Colonic mucosa (tissue), 4 donors: ENCODE results near the gene NCAPD3. TPM values are rescaled to one million over a fixed set of nuclear protein-coding genes. Genes with fewer than 3 reads are reported as not detected.

Experiments
- DNase-seq: peaks from one replicate; pipeline ENCODE4 v3.0.0-alpha.2; 2020
- H3K27ac ChIP-seq: fragments of 200-600 bp; one replicate; pipeline ENCODE4 v1.8.0; 2021
- H3K27me3 ChIP-seq: fragments of 200-600 bp; one replicate; pipeline ENCODE4 v1.8.0; 2021
- H3K36me3 ChIP-seq: fragments of 200-600 bp; one replicate; pipeline ENCODE4 v1.8.0; 2021
- H3K4me1 ChIP-seq: fragments of 200-600 bp; one replicate; pipeline ENCODE4 v1.8.0; 2021; ENCODE audit warnings: mild to moderate bottlenecking
- H3K4me3 ChIP-seq: fragments of 200-600 bp; one replicate; pipeline ENCODE4 v1.8.0; 2021
- H3K9ac ChIP-seq, 2 donors: one replicate each; pipeline ENCODE4 v1.7.0; 2013; ENCODE audit warnings: control low read depth in 2 of 2, low read depth in 2 of 2, low read length in 2 of 2
- H3K9me3 ChIP-seq: fragments of 200-600 bp; one replicate; pipeline ENCODE4 v1.8.0; 2021
- intact Hi-C: fragments of 100-400 bp; cut with DNase I; formaldehyde crosslinking; loops from one replicate; pipeline ENCODE4 v1.14.1; 2022
- total RNA-seq, 2 donors: library from RNA; stranded (reverse); fragmentation: NEBNext Ultra II Directional in 1 of 2; extraction: Animal tissue kit (Norgen Biotek cat#: 25700) in 1 of 2; gene quantifications; one replicate each; pipeline ENCODE4 v1.2.1, GENCODE V29; 2021
- TF ChIP-seq, protein P1 (sequence below): fragments of 200-600 bp; IDR thresholded peaks from one replicate; pipeline ENCODE4 v1.8.0; 2022; ENCODE audit warnings: antibody characterized with exemption, mild to moderate bottlenecking
- donor health status: healthy.
- donor health status: DM: no; HTN: no; CAD: no.
- donor health status: DM: no; HTN: no; CAD: no.

Gene NCAPD3
- total RNA-seq, 2 donors from 2014 or later: 12.9 to 45.0 TPM

DNA sequence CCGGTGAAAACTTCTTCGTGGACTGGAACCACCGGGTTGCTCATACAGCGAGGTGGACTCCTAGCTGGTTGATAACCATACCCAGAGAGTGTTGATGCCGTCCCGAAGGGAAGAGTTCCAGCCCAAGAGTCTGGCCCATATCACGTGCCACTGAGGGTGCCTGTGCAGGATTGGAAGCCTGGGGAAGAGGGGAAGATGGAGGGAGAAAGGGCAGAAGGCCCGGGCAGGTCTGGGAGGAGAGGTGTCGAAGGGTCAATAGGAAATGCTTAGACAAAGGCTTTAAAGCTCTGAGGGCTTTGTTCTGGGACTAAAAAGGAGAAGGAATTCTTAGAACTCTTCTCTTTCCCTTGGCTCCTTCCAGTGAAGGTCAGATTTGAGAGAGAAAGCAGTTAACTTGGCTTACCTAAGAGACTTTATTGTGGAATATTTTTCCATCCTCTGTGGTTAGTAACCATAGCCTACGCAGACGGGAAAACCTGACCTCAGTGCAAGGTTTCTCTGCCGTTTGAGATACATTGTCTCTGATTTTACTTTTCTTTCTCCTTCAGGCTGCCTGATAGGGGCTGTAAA, 84.4 kb downstream of the NCAPD3 start:
- Histone ChIP-seq H3K4me1 (no peaks in the 10 kb centered on the region), H3K36me3 (no peaks in the 10 kb centered on the region), H3K9ac (no peak overlapping the region), H3K27ac (no peak overlapping the region), H3K9me3 (no peaks in the 10 kb centered on the region), H3K27me3 (no peaks in the 10 kb centered on the region), H3K4me3 (no peak overlapping the region)
- intact Hi-C loops: loop anchor here (2.0 kb wide), 2 partner anchors 89 to 213 kb away; no protein-coding TSS in a partner anchor
- no peak for DNase-seq
- TF ChIP-seq, protein P1, sequence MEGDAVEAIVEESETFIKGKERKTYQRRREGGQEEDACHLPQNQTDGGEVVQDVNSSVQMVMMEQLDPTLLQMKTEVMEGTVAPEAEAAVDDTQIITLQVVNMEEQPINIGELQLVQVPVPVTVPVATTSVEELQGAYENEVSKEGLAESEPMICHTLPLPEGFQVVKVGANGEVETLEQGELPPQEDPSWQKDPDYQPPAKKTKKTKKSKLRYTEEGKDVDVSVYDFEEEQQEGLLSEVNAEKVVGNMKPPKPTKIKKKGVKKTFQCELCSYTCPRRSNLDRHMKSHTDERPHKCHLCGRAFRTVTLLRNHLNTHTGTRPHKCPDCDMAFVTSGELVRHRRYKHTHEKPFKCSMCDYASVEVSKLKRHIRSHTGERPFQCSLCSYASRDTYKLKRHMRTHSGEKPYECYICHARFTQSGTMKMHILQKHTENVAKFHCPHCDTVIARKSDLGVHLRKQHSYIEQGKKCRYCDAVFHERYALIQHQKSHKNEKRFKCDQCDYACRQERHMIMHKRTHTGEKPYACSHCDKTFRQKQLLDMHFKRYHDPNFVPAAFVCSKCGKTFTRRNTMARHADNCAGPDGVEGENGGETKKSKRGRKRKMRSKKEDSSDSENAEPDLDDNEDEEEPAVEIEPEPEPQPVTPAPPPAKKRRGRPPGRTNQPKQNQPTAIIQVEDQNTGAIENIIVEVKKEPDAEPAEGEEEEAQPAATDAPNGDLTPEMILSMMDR: no peak

DNA sequence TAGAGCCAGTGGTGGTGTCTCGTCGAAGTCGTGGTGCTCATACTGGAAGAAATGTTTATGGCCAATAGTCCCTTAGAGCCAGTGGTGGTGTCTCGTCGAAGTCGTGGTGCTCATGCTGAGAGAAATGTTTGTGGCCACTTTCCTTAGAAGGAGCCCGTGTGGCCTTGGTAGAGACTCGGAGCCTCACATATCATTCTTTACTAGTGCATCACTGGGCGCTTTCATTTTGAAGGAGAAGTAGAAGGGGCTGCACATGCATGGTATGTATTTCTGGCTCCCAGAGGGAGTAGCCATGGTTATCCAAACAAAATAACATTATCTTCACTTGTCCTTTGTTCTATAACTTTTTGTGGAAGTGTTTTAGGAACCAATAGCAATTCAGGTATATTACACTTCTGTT, 85.4 kb downstream of the NCAPD3 start:
- H3K4me1 ChIP-seq: no peaks in the 10 kb centered on the region
- H3K9me3 ChIP-seq: no peaks in the 10 kb centered on the region
- no peaks in the 10 kb centered on the region for H3K27me3 ChIP-seq
- H3K9ac ChIP-seq: no peak overlapping the region
- H3K36me3 ChIP-seq: no peaks in the 10 kb centered on the region
- H3K27ac ChIP-seq: no peak overlapping the region
- DNase-seq: no peak
- intact Hi-C loops: loop anchor here (2.0 kb wide), 2 partner anchors 88 to 212 kb away; no protein-coding TSS in a partner anchor
- TF ChIP-seq, protein P1: no peak
- no peak overlapping the region for H3K4me3 ChIP-seq

DNA sequence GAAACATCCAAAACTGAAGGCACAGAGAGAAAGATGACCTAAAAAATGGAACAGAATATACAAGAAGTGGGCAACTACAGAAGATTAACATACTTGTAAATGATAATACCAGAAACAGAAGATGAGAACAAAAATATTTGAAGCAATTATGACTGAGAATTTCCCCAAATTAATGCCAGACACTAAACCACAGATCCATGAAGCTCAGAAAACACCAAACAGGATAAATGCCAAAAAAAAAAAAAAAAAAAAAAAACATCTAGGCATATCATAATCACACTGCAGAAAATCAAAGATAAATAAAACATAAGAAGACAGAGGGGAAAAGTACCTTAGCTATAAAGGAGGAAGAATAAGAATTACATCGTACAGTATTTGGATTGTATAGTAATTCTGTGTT, 89.6 kb downstream of the NCAPD3 start:
- H3K4me1 ChIP-seq: no peaks in the 10 kb centered on the region
- no peaks in the 10 kb centered on the region for H3K27me3 ChIP-seq
- TF ChIP-seq, protein P1: no peak
- no peak overlapping the region for H3K27ac ChIP-seq
- no peak for DNase-seq
- H3K36me3 ChIP-seq: no peaks in the 10 kb centered on the region
- no peak overlapping the region for H3K4me3 ChIP-seq
- H3K9me3 ChIP-seq: no peaks in the 10 kb centered on the region
- intact Hi-C loops: no loop called here
- no peak overlapping the region for H3K9ac ChIP-seq

DNA sequence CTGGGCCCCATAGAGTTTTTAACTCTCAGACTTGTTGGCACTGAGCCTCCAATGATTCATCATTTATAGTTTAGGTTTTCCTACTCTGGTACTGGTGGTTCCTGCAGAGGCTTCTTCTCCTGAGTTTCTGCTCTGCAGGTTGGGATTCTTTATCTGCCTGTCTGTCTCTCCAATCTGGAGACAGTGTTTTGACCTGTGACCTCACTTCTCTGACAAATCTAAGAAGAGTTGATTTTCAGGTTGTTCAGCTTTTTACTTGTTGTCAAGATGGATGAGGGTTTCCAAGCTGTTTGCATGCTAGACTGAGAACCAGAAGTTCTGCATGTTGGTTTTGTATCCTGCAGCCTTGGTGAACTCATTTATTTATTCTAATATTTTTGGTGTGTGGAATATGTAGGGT, 91.0 kb downstream of the NCAPD3 start:
- TF ChIP-seq, protein P1: no peak
- H3K27ac ChIP-seq: no peak overlapping the region
- H3K4me3 ChIP-seq: no peak overlapping the region
- no peak for DNase-seq
- H3K36me3 ChIP-seq: no peaks in the 10 kb centered on the region
- no peaks in the 10 kb centered on the region for H3K27me3 ChIP-seq
- no peaks in the 10 kb centered on the region for H3K9me3 ChIP-seq
- intact Hi-C loops: no loop called here
- H3K4me1 ChIP-seq: no peaks in the 10 kb centered on the region
- H3K9ac ChIP-seq: no peak overlapping the region

DNA sequence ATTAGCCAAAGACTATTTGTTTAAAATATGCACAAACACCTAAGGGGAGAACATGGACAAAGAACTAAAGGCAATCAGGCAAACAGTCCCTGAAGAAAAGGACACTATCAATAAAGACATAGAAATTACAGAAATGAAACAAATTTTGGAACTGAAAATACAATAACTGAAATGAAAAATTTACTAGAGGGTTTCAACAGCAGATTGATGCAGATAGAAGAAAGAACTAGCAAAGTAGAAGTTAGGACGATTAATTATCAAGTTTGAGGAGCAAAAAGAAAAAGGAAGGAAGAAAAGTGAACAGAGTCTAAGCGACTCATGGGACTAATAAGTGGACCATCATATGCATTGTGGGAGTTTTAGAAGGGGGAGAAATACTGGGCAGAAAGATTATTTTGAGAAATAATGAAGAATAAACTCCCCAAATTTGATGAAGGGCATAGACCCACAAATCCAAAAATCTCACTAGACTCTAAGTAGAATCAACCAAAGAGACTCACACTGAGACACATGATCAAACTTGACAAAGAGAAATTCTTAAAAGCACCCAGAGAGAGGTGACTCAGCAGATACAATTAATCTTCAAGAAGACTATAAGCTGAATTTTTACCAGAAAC, 92.0 kb downstream of the NCAPD3 start:
- Histone ChIP-seq H3K9ac (no peak overlapping the region), H3K9me3 (no peaks in the 10 kb centered on the region), H3K4me3 (no peak overlapping the region), H3K36me3 (no peaks in the 10 kb centered on the region), H3K27ac (no peak overlapping the region), H3K4me1 (peaks cover under 1% of the 10 kb centered on the region), H3K27me3 (no peaks in the 10 kb centered on the region)
- no peak for DNase-seq
- intact Hi-C loops: no loop called here
- TF ChIP-seq, protein P1: no peak
